Keratinocyte (primary cell): ENCODE data around the gene NAA25. TPM values are rescaled to one million over a fixed set of nuclear protein-coding genes. Genes with fewer than 3 reads are reported as not detected.

ENCODE experiments used
- DNase-seq: peaks from one replicate; pipeline ENCODE4 v3.0.0-alpha.2; 2011; ENCODE audit warnings: low read depth, missing footprints, low spot score
- FAIRE-seq: peaks from 2 replicates; lab custom pipeline; 2011; peaks lifted over from hg19 to GRCh38; lab: Jason Lieb, UNC
- H2AFZ ChIP-seq: 2 replicates; pipeline ENCODE4 v1.6.0; 2012; ENCODE audit warnings: low read length, control low read depth, inconsistent platforms; ENCODE audit not compliant: control insufficient read depth
- H3K27ac ChIP-seq: 2 replicates; pipeline ENCODE4 v1.5.1; 2011; ENCODE audit warnings: low read length; ENCODE audit not compliant: control insufficient read depth, insufficient read depth
- H3K27me3 ChIP-seq: 3 replicates; pipeline ENCODE4 v1.6.0; 2011; ENCODE audit warnings: low read length; ENCODE audit not compliant: control insufficient read depth, insufficient read depth; ENCODE audit errors: extremely low read depth
- H3K36me3 ChIP-seq, 2 experiments: 2 replicates in 1 of 2; 3 replicates in 1 of 2; pipeline ENCODE4 v1.5.1; 2011; ENCODE audit warnings: low read length in 2 of 2, mild to moderate bottlenecking in 1 of 2; ENCODE audit not compliant: control insufficient read depth in 2 of 2, insufficient read depth in 2 of 2; ENCODE audit errors: extremely low read depth in 1 of 2
- H3K4me1 ChIP-seq: 3 replicates; pipeline ENCODE4 v1.5.1; 2011; ENCODE audit warnings: low read length; ENCODE audit not compliant: control insufficient read depth, insufficient read depth; ENCODE audit errors: extremely low read depth
- H3K4me2 ChIP-seq: 3 replicates; pipeline ENCODE4 v1.6.0; 2011; ENCODE audit warnings: low read depth, low read length; ENCODE audit not compliant: control insufficient read depth, insufficient read depth; ENCODE audit errors: extremely low read depth
- H3K4me3 ChIP-seq, 3 experiments: fragments of 200-600 bp in 1 of 3; sonication (generic) in 1 of 3; 2 replicates in 2 of 3; 3 replicates in 1 of 3; pipeline ENCODE4 v1.5.1; 2011 to 2016; ENCODE audit warnings: low read length in 3 of 3, mild to moderate bottlenecking in 3 of 3, control low read depth in 2 of 3, inconsistent platforms in 1 of 3, low read depth in 1 of 3, mixed read lengths in 1 of 3, mixed run types in 1 of 3, moderate library complexity in 1 of 3; ENCODE audit not compliant: control insufficient read depth in 2 of 3, insufficient read depth in 2 of 3; ENCODE audit errors: extremely low read depth in 1 of 3
- H3K79me2 ChIP-seq: 2 replicates; pipeline ENCODE4 v1.6.0; 2012; ENCODE audit warnings: low read length; ENCODE audit not compliant: control insufficient read depth, insufficient read depth
- H3K9ac ChIP-seq: 3 replicates; pipeline ENCODE4 v1.6.0; 2011; ENCODE audit warnings: low read length; ENCODE audit not compliant: control insufficient read depth, insufficient read depth; ENCODE audit errors: extremely low read depth
- H3K9me1 ChIP-seq: 3 replicates; pipeline ENCODE4 v1.6.0; 2011; ENCODE audit warnings: low read length; ENCODE audit not compliant: control insufficient read depth, insufficient read depth; ENCODE audit errors: extremely low read depth
- H3K9me3 ChIP-seq: 2 replicates; pipeline ENCODE4 v1.5.1; 2012; ENCODE audit warnings: low read depth, low read length; ENCODE audit not compliant: control insufficient read depth
- H4K20me1 ChIP-seq: 3 replicates; pipeline ENCODE4 v1.6.0; 2011; ENCODE audit warnings: low read length; ENCODE audit not compliant: control insufficient read depth, insufficient read depth; ENCODE audit errors: extremely low read depth
- EZH2 ChIP-seq: IDR thresholded peaks from one replicate; pipeline ENCODE4 v1.6.1; 2012; ENCODE audit warnings: inconsistent platforms, mild to moderate bottlenecking, low read length, moderate library complexity
- dilution Hi-C: fragments of 300-500 bp; cut with MboI; formaldehyde crosslinking; loops from one replicate; pipeline ENCODE4 v1.7.0; 2020; ENCODE audit warnings: low sequenced_read_pairs; ENCODE audit not compliant: extremely low pct_ligation_motif_present
- polyA plus RNA-seq, 5 experiments: library from polyadenylated mRNA; depleted of rRNA in 3 of 5; stranded (reverse) in 3 of 5; stranded (forward) in 1 of 5; unstranded in 1 of 5; fragments of >200 nt; gene quantifications; 1 replicate in 1 of 5; 2 replicates in 3 of 5; 3 replicates in 1 of 5; pipeline versions ENCODE4 v1.2.1 to v1.2.3, GENCODE V29; 2011 to 2012; ENCODE audit warnings: missing spikeins in 2 of 5, low read depth in 1 of 5, low replicate concordance in 1 of 5
- TF ChIP-seq, protein P1 (sequence below), 3 experiments: IDR thresholded peaks in 1 of 3; conservative IDR thresholded peaks in 1 of 3; optimal IDR thresholded peaks in 1 of 3; 2 replicates in 2 of 3; 3 replicates in 1 of 3; pipeline versions ENCODE3 to v1.5.1; 2011; ENCODE audit warnings: low read length in 3 of 3, mild to moderate bottlenecking in 3 of 3, moderate library complexity in 2 of 3, control low read depth in 1 of 3, inconsistent platforms in 1 of 3; ENCODE audit not compliant: insufficient read depth in 2 of 3; ENCODE audit errors: extremely low read depth in 1 of 3

NAA25 gene
- polyA plus RNA-seq, 1 donor (not counting 4 experiments of a cell fraction or from before 2014, with no cell fraction given): 26.1 TPM

DNA sequence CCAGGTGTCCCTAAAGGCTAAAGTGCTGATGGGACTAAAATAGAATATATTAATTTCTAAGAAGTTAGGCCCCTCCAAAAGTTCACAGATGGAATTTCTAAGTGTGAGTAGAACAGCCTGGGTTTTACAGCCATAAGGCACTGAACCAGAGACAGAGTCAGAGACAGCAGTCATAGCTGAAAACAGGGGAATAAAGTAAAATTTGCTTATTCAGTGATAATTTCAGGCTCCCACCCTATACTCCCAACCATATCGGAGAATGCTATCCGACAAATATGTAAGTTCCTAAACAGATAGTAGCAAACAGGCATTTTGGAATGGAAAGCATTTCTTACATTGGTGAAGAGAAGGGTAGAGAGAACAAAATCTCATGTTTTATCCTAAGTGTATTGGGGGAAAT lies 45.3 kb downstream of the NAA25 start:
- H3K9me1 ChIP-seq: no peaks in the 10 kb centered on the region
- H3K27ac ChIP-seq: no peak overlapping the region
- no peaks in the 10 kb centered on the region for H3K4me1 ChIP-seq
- H2AFZ ChIP-seq: no peak overlapping the region
- H4K20me1 ChIP-seq: no peaks in the 10 kb centered on the region
- H3K79me2 ChIP-seq: no peaks in the 10 kb centered on the region
- dilution Hi-C loops: no loop called here
- peaks cover 17 to 18% of the 10 kb centered on the region in 2 experiments for H3K36me3 ChIP-seq
- H3K4me2 ChIP-seq: no peak overlapping the region
- H3K4me3 ChIP-seq: no peak overlapping the region
- H3K9me3 ChIP-seq: no peaks in the 10 kb centered on the region
- DNase-seq (no peak), FAIRE-seq (no peak)
- H3K27me3 ChIP-seq: no peaks in the 10 kb centered on the region
- no peak for TF ChIP-seq EZH2
- TF ChIP-seq, protein P1, sequence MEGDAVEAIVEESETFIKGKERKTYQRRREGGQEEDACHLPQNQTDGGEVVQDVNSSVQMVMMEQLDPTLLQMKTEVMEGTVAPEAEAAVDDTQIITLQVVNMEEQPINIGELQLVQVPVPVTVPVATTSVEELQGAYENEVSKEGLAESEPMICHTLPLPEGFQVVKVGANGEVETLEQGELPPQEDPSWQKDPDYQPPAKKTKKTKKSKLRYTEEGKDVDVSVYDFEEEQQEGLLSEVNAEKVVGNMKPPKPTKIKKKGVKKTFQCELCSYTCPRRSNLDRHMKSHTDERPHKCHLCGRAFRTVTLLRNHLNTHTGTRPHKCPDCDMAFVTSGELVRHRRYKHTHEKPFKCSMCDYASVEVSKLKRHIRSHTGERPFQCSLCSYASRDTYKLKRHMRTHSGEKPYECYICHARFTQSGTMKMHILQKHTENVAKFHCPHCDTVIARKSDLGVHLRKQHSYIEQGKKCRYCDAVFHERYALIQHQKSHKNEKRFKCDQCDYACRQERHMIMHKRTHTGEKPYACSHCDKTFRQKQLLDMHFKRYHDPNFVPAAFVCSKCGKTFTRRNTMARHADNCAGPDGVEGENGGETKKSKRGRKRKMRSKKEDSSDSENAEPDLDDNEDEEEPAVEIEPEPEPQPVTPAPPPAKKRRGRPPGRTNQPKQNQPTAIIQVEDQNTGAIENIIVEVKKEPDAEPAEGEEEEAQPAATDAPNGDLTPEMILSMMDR (optimal IDR thresholded peaks at IDR 0.05 in 1 of 3, IDR thresholded peaks at IDR 0.05 in 1 of 3, conservative IDR thresholded peaks at IDR 0.05 in 1 of 3; ENCODE audit: extremely low read depth in 1 of 3, insufficient read depth in 2 of 3, low read length in 3 of 3): no peak
- H3K9ac ChIP-seq: no peak overlapping the region

DNA sequence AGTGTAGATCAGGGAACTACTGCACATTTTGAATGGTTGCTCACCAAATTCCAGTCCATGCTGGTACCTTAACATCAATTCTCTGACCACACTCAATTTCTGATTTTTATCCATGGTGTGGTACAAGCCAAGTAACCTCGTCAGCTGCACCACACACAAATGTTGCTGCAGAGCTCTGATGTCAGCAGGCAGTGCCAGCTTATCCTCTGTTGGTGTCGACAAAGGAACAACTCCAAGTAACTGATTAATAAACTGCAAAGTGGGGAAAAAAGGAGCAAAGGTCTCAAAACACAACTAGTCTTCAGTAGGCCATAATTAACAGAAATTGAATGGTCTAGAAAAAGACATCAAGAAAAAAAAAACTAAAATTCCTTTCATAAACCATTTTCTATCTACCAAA lies 47.4 kb downstream of the NAA25 start:
- Histone ChIP-seq H3K27me3 (no peaks in the 10 kb centered on the region), H2AFZ (no peak overlapping the region), H4K20me1 (no peaks in the 10 kb centered on the region), H3K36me3 (peaks cover 11 to 15% of the 10 kb centered on the region in 2 experiments), H3K4me2 (no peak overlapping the region), H3K4me1 (no peaks in the 10 kb centered on the region), H3K79me2 (no peaks in the 10 kb centered on the region), H3K9me1 (no peaks in the 10 kb centered on the region), H3K4me3 (no peak overlapping the region), H3K9me3 (no peaks in the 10 kb centered on the region), H3K27ac (no peak overlapping the region), H3K9ac (no peak overlapping the region)
- no peak for DNase-seq
- dilution Hi-C loops: no loop called here
- TF ChIP-seq EZH2: no peak
- TF ChIP-seq, protein P1 (optimal IDR thresholded peaks at IDR 0.05 in 1 of 3, IDR thresholded peaks at IDR 0.05 in 1 of 3, conservative IDR thresholded peaks at IDR 0.05 in 1 of 3; ENCODE audit: extremely low read depth in 1 of 3, insufficient read depth in 2 of 3, low read length in 3 of 3): no peak
- no peak for FAIRE-seq
